HepG2 (cell line): ENCODE data around the gene SLC2A6. TPM values are rescaled to one million over a fixed set of nuclear protein-coding genes. Genes with fewer than 3 reads are reported as not detected.
A peak's percentile ranks its signal among the peaks of the same experiment; 100 is the strongest.

ENCODE experiments used
- ARNT2 ChIP-seq: sonication (generic); formaldehyde crosslinking; IDR thresholded peaks from 2 replicates; pipeline ENCODE4 v1.8.0; 2022; ENCODE audit warnings: mild to moderate bottlenecking, low read depth, missing genetic modification reagents, moderate library complexity
- ARNTL ChIP-seq: sonication (generic); formaldehyde crosslinking; IDR thresholded peaks from 2 replicates; pipeline ENCODE4 v1.4.0; 2020; ENCODE audit warnings: mild to moderate bottlenecking, missing genetic modification reagents
- HDAC1 ChIP-seq: sonication (generic); formaldehyde crosslinking; IDR thresholded peaks from 2 replicates; pipeline ENCODE4 v1.5.1; 2020; ENCODE audit warnings: mild to moderate bottlenecking, missing genetic modification reagents
- MIER3 ChIP-seq: IDR thresholded peaks from 2 replicates; pipeline ENCODE4 v1.6.1; 2016; ENCODE audit warnings: missing compliant biosample characterization, borderline replicate concordance
- NCOA5 ChIP-seq: sonication (generic); formaldehyde crosslinking; IDR thresholded peaks from 2 replicates; pipeline ENCODE4 v1.4.0; 2020; ENCODE audit warnings: missing genetic modification reagents
- NR2C2 ChIP-seq: sonication (generic); formaldehyde crosslinking; IDR thresholded peaks from 2 replicates; pipeline ENCODE4 v1.4.0; 2020; ENCODE audit warnings: missing genetic modification reagents, mild to moderate bottlenecking, moderate library complexity, borderline replicate concordance
- NR2F2 ChIP-seq: IDR thresholded peaks from 2 replicates; pipeline ENCODE4 v1.6.1; 2012; ENCODE audit warnings: low read depth, inconsistent platforms, borderline replicate concordance
- PRPF4 ChIP-seq: fragments of 200-400 bp; formaldehyde crosslinking; IDR thresholded peaks from 2 replicates; pipeline ENCODE4 v1.6.1; 2016; ENCODE audit warnings: low read length, low read depth; ENCODE audit not compliant: poor library complexity, severe bottlenecking
- RBFOX2 ChIP-seq: fragments of 200-400 bp; formaldehyde crosslinking; IDR thresholded peaks from 2 replicates; pipeline ENCODE4 v1.6.1; 2017; ENCODE audit warnings: low read depth, mild to moderate bottlenecking, low read length
- SP1 ChIP-seq, 2 experiments: fragments of 450-650 bp in 1 of 2; sonication (generic) in 1 of 2; formaldehyde crosslinking in 1 of 2; IDR thresholded peaks; 2 replicates each; pipeline versions ENCODE4 v1.4.0 to v1.6.1; 2016 to 2020; ENCODE audit warnings: missing genetic modification reagents in 1 of 2
- SRY ChIP-seq: sonication (generic); formaldehyde crosslinking; IDR thresholded peaks from 2 replicates; pipeline ENCODE4 v1.8.0; 2022; ENCODE audit warnings: mild to moderate bottlenecking, missing genetic modification reagents
- ZBTB14 ChIP-seq: sonication (generic); formaldehyde crosslinking; IDR thresholded peaks from 2 replicates; pipeline ENCODE4 v1.4.0; 2020; ENCODE audit warnings: missing genetic modification reagents
- ZFP37 ChIP-seq: sonication (generic); formaldehyde crosslinking; IDR thresholded peaks from 2 replicates; pipeline ENCODE4 v1.4.0; 2020; ENCODE audit warnings: missing genetic modification reagents, borderline replicate concordance
- ZIK1 ChIP-seq: sonication (generic); formaldehyde crosslinking; IDR thresholded peaks from 2 replicates; pipeline ENCODE4 v1.5.0; 2020; ENCODE audit warnings: mild to moderate bottlenecking, low read depth, missing genetic modification reagents, borderline replicate concordance
- ZMYM4 ChIP-seq: sonication (generic); formaldehyde crosslinking; IDR thresholded peaks from 2 replicates; pipeline ENCODE4 v1.8.1; 2023; ENCODE audit warnings: mild to moderate bottlenecking, missing genetic modification reagents
- ZNF264 ChIP-seq: sonication (generic); formaldehyde crosslinking; IDR thresholded peaks from 2 replicates; pipeline ENCODE4 v1.4.0; 2020; ENCODE audit warnings: missing genetic modification reagents
- ZNF34 ChIP-seq: sonication (generic); formaldehyde crosslinking; IDR thresholded peaks from 2 replicates; pipeline ENCODE4 v1.4.0; 2020; ENCODE audit warnings: mild to moderate bottlenecking, missing genetic modification reagents, borderline replicate concordance
- ZNF343 ChIP-seq: sonication (generic); formaldehyde crosslinking; IDR thresholded peaks from 2 replicates; pipeline ENCODE4 v1.4.0; 2020; ENCODE audit warnings: mild to moderate bottlenecking, missing genetic modification reagents
- ZNF430 ChIP-seq: sonication (generic); formaldehyde crosslinking; IDR thresholded peaks from 2 replicates; pipeline ENCODE4 v1.9.0; 2021; ENCODE audit warnings: mild to moderate bottlenecking, missing genetic modification reagents
- ZNF558 ChIP-seq: sonication (generic); formaldehyde crosslinking; IDR thresholded peaks from 2 replicates; pipeline ENCODE4 v1.9.0; 2022; ENCODE audit warnings: mild to moderate bottlenecking, missing genetic modification reagents, borderline replicate concordance
- ZNF776 ChIP-seq: sonication (generic); formaldehyde crosslinking; IDR thresholded peaks from 2 replicates; pipeline ENCODE4 v1.4.0; 2020; ENCODE audit warnings: mild to moderate bottlenecking, missing genetic modification reagents
- ZNF777 ChIP-seq: sonication (generic); formaldehyde crosslinking; IDR thresholded peaks from 2 replicates; pipeline ENCODE4 v1.4.0; 2020; ENCODE audit warnings: missing genetic modification reagents
- polyA plus RNA-seq, 8 experiments: library from polyadenylated mRNA; depleted of rRNA in 3 of 8; stranded (reverse) in 7 of 8; unstranded in 1 of 8; fragments of >200 nt; fragmentation: Illumina TruSeq in 4 of 8; extraction: Trizol in 4 of 8; gene quantifications; 2 replicates each; pipeline versions ENCODE4 v1.2.1 to v1.2.3, GENCODE V29; 2011 to 2016; ENCODE audit warnings: low read depth in 4 of 8, missing spikeins in 1 of 8, mixed read lengths in 1 of 8; ENCODE audit not compliant: insufficient read depth in 1 of 8
- total RNA-seq, 5 experiments: library from RNA; depleted of rRNA; stranded (reverse); fragments of >200 nt; fragmentation: Illumina TruSeq; extraction: Trizol; gene quantifications; 2 replicates each; pipeline ENCODE4 v1.2.3, GENCODE V29; 2016; ENCODE audit warnings: low read depth in 1 of 5
- TF ChIP-seq, protein P1 (sequence below): sonication (generic); formaldehyde crosslinking; IDR thresholded peaks from 2 replicates; pipeline ENCODE4 v1.5.0; 2020; ENCODE audit warnings: mild to moderate bottlenecking, missing genetic modification reagents

SLC2A6 gene
- total and polyA plus RNA-seq, 2 of the 13 experiments (the other 11 are each of a cell fraction or from before 2014, with no cell fraction given), result 4.1 to 15.0 TPM

- TF ChIP-seq ARNTL (CRISPR knock-in tag) (peak; percentile 78), NR2F2 (peak; percentile 57; the same call in 1 of the 2 replicates), ZFP37 (CRISPR knock-in tag) (no peak), HDAC1 (CRISPR knock-in tag) (peak; percentile 84), ZNF343 (CRISPR knock-in tag) (0 out of 2 replicates have a peak, but pooled peaks have one; percentile 29), ZNF776 (CRISPR knock-in tag) (no peak; the same call in 1 of the 2 replicates), ZMYM4 (CRISPR knock-in tag) (peak; percentile 43; the same call in 1 of the 2 replicates), ZBTB14 (0 out of 2 replicates have a peak, but pooled peaks have one; percentile 18), ZIK1 (CRISPR knock-in tag) (0 out of 2 replicates have a peak, but pooled peaks have one; percentile 44), ZNF264 (CRISPR knock-in tag) (0 out of 2 replicates have a peak, but pooled peaks have one; percentile 15), ZNF777 (CRISPR knock-in tag) (no peak), SRY (CRISPR knock-in tag) (0 out of 2 replicates have a peak, but pooled peaks have one; percentile 15), RBFOX2 (peak; percentile 14; the same call in 1 of the 2 replicates), SP1 (IDR thresholded peaks at IDR 0.05) (no peak), SP1 (CRISPR knock-in tag; IDR thresholded peaks at IDR 0.05) (no peak), ZNF430 (CRISPR knock-in tag) (peak; percentile 22; the same call in 1 of the 2 replicates), ZNF34 (CRISPR knock-in tag) (0 out of 2 replicates have a peak, but pooled peaks have one; percentile 22), MIER3 (peak; percentile 13; the same call in 1 of the 2 replicates), PRPF4 (no peak), NR2C2 (CRISPR knock-in tag) (peak; percentile 77), NCOA5 (CRISPR knock-in tag) (no peak), ARNT2 (peak; percentile 31; the same call in 1 of the 2 replicates), ZNF558 (CRISPR knock-in tag) (no peak)
- TF ChIP-seq, protein P1, sequence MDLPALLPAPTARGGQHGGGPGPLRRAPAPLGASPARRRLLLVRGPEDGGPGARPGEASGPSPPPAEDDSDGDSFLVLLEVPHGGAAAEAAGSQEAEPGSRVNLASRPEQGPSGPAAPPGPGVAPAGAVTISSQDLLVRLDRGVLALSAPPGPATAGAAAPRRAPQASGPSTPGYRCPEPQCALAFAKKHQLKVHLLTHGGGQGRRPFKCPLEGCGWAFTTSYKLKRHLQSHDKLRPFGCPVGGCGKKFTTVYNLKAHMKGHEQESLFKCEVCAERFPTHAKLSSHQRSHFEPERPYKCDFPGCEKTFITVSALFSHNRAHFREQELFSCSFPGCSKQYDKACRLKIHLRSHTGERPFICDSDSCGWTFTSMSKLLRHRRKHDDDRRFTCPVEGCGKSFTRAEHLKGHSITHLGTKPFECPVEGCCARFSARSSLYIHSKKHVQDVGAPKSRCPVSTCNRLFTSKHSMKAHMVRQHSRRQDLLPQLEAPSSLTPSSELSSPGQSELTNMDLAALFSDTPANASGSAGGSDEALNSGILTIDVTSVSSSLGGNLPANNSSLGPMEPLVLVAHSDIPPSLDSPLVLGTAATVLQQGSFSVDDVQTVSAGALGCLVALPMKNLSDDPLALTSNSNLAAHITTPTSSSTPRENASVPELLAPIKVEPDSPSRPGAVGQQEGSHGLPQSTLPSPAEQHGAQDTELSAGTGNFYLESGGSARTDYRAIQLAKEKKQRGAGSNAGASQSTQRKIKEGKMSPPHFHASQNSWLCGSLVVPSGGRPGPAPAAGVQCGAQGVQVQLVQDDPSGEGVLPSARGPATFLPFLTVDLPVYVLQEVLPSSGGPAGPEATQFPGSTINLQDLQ (CRISPR knock-in tag), result peak; percentile 61; the same call in 1 of the 2 replicates
Observed at GRCh38 chr9:133460405-133461175, 18.3 kb downstream of the SLC2A6 start (continued).
